ENCODE measurements around the gene SPATA19.
A peak's percentile ranks its signal among the peaks of the same experiment; 100 is the strongest.

SPATA19 gene

GRCh38 chr11:133815636-133816035 lies 29.7 kb downstream of the SPATA19 start:
- no peak overlapping the region for H3K4me3 ChIP-seq (ENCODE audit: low read depth, low read length)
- H3K36me3 ChIP-seq: no peaks in the 10 kb centered on the region
- H3K27ac ChIP-seq: no peak overlapping the region
- H3K27me3 ChIP-seq (ENCODE audit: insufficient read depth, low read depth, severe bottlenecking): peaks cover 6% of the 10 kb centered on the region
- DNase-seq: no peak
- no peak for TF ChIP-seq CTCF (IDR thresholded peaks at IDR 0.05; ENCODE audit: low read depth, low read length)
- peaks cover 2% of the 10 kb centered on the region for H3K9me3 ChIP-seq (ENCODE audit: severe bottlenecking)

- Histone ChIP-seq H3K4me3 (ENCODE audit: low read depth, low read length) (no peak overlapping the region), H3K36me3 (no peaks in the 10 kb centered on the region), H3K27ac (no peak overlapping the region), H3K27me3 (ENCODE audit: insufficient read depth, low read depth, severe bottlenecking) (peaks cover 15% of the 10 kb centered on the region), H3K9me3 (ENCODE audit: severe bottlenecking) (peaks cover 2% of the 10 kb centered on the region)
- no peak for TF ChIP-seq CTCF (IDR thresholded peaks at IDR 0.05; ENCODE audit: low read depth, low read length)
- no peak for DNase-seq
Observed at GRCh38 chr11:133814588-133815100, 30.7 kb downstream of the SPATA19 start.

GRCh38 chr11:133811850-133812685 lies 33.2 kb downstream of the SPATA19 start:
- no peaks in the 10 kb centered on the region for H3K36me3 ChIP-seq
- peaks cover 2% of the 10 kb centered on the region for H3K9me3 ChIP-seq (ENCODE audit: severe bottlenecking)
- H3K4me3 ChIP-seq (ENCODE audit: low read depth, low read length): no peak overlapping the region
- no peak overlapping the region for H3K27ac ChIP-seq
- DNase-seq: no peak
- H3K27me3 ChIP-seq (ENCODE audit: insufficient read depth, low read depth, severe bottlenecking): peaks cover 41% of the 10 kb centered on the region
- no peak for TF ChIP-seq CTCF (IDR thresholded peaks at IDR 0.05; ENCODE audit: low read depth, low read length)

- no peak overlapping the region for H3K27ac ChIP-seq
- peaks cover 2% of the 10 kb centered on the region for H3K9me3 ChIP-seq (ENCODE audit: severe bottlenecking)
- H3K4me3 ChIP-seq (ENCODE audit: low read depth, low read length): no peak overlapping the region
- no peak for TF ChIP-seq CTCF (IDR thresholded peaks at IDR 0.05; ENCODE audit: low read depth, low read length)
- DNase-seq: peak; percentile 57
- no peaks in the 10 kb centered on the region for H3K36me3 ChIP-seq
- peaks cover 49% of the 10 kb centered on the region for H3K27me3 ChIP-seq (ENCODE audit: insufficient read depth, low read depth, severe bottlenecking)
Observed at GRCh38 chr11:133810766-133811165, 34.5 kb downstream of the SPATA19 start.

- Histone ChIP-seq H3K36me3 (no peaks in the 10 kb centered on the region), H3K4me3 (ENCODE audit: low read depth, low read length) (no peak overlapping the region; the same call in 1 of the 2 replicates), H3K27ac (no peak overlapping the region), H3K27me3 (ENCODE audit: insufficient read depth, low read depth, severe bottlenecking) (peaks cover 49% of the 10 kb centered on the region), H3K9me3 (ENCODE audit: severe bottlenecking) (peaks cover 2% of the 10 kb centered on the region)
- peak; percentile 21; the same call in 1 of the 2 replicates for TF ChIP-seq CTCF (IDR thresholded peaks at IDR 0.05; ENCODE audit: low read depth, low read length)
- no peak for DNase-seq
Observed at GRCh38 chr11:133809569-133810491, 35.5 kb downstream of the SPATA19 start.

Measured in WERI-Rb-1 (cell line).